HCT116 (cell line): ENCODE data around the gene CHCHD3. TPM values are rescaled to one million over a fixed set of nuclear protein-coding genes. Genes with fewer than 3 reads are reported as not detected.

Experiments used
- ATAC-seq: fragments of 200-7000 bp; cut with Tn5 transposase; 2 replicates; pipeline ENCODE4 v1.9.1; 2020; ENCODE audit warnings: mild to moderate bottlenecking, moderate library complexity
- BruUV-seq: library from RNA; stranded (reverse); fragments of 400-500 nt; replicated peaks from 2 replicates; lab custom pipeline; 2021; lab: Mats Ljungman, UMichigan
- CTCF ChIA-PET: fragments of 300-600 bp; sonication (Branson Sonifier 250); formaldehyde crosslinking; loops from one replicate; lab custom pipeline; 2021; ENCODE audit warnings: antibody characterized with exemption; lab: Charles Lee
- POLR2A ChIA-PET: fragments of 300-600, 350-600 bp; sonication (Branson Sonifier 250); formaldehyde crosslinking; loops from one replicate; lab custom pipeline; 2021; ENCODE audit warnings: antibody characterized with exemption; lab: Charles Lee
- RAD21 ChIA-PET, 2 experiments: fragments of 300-600 bp; sonication (Branson Sonifier 250); formaldehyde crosslinking; loops; one replicate each; lab custom pipeline; 2023; ENCODE audit warnings: low total read pairs in 2 of 2; ENCODE audit not compliant: uncharacterized antibody in 2 of 2, unreplicated experiment in 2 of 2, low non-redundant PET in 1 of 2; lab: Charles Lee
- DNase-seq: peaks from one replicate; pipeline ENCODE4 v3.0.0-alpha.2; 2010; ENCODE audit warnings: low read depth, low spot score
- H2AFZ ChIP-seq: fragments of 200-600 bp; shearing (Covaris generic), sonication (generic); 2 replicates; pipeline ENCODE4 v1.6.1; 2017; ENCODE audit warnings: low read depth, mixed run types, mixed read lengths, antibody characterized with exemption, low read length; ENCODE audit not compliant: poor library complexity, severe bottlenecking
- H3K27ac ChIP-seq: 2 replicates; pipeline ENCODE4 v1.5.1; 2012; ENCODE audit warnings: low read depth, low read length
- H3K27me3 ChIP-seq: fragments of 200-600 bp; sonication (generic); 2 replicates; pipeline ENCODE4 v1.6.1; 2016; ENCODE audit warnings: mixed run types, low read length, mixed read lengths; ENCODE audit not compliant: insufficient read depth
- H3K36me3 ChIP-seq, 2 experiments: fragments of 200-500 bp in 1 of 2; fragments of 200-600 bp in 1 of 2; sonication (Bioruptor generic) in 1 of 2; sonication (generic) in 1 of 2; 2 replicates each; pipeline versions ENCODE4 v1.5.1 to v1.6.1; 2014 to 2016; ENCODE audit warnings: low read length in 2 of 2, inconsistent platforms in 1 of 2, mixed read lengths in 1 of 2, mixed run types in 1 of 2; ENCODE audit not compliant: insufficient read depth in 2 of 2, control insufficient read depth in 1 of 2
- H3K4me1 ChIP-seq, 2 experiments: fragments of 200-600 bp in 1 of 2; sonication (generic) in 1 of 2; 2 replicates each; pipeline versions ENCODE4 v1.5.1 to v1.6.1; 2012 to 2017; ENCODE audit warnings: low read length in 2 of 2, inconsistent platforms in 1 of 2, mild to moderate bottlenecking in 1 of 2, mixed read lengths in 1 of 2, mixed run types in 1 of 2, moderate library complexity in 1 of 2; ENCODE audit not compliant: insufficient read depth in 2 of 2, control insufficient read depth in 1 of 2
- H3K4me2 ChIP-seq: fragments of 200-600 bp; sonication (generic); 2 replicates; pipeline ENCODE4 v1.6.1; 2017; ENCODE audit warnings: mixed run types, low read length, mixed read lengths
- H3K4me3 ChIP-seq, 2 experiments: fragments of 200-600 bp in 1 of 2; sonication (generic) in 1 of 2; replicated peaks in 1 of 2; 2 replicates each; pipeline ENCODE4 v1.5.1; 2011 to 2016; ENCODE audit warnings: low read length in 2 of 2, control low read depth in 1 of 2, low read depth in 1 of 2, mild to moderate bottlenecking in 1 of 2, mixed read lengths in 1 of 2, mixed run types in 1 of 2
- H3K79me2 ChIP-seq: fragments of 200-600 bp; sonication (generic); 2 replicates; pipeline ENCODE4 v1.6.1; 2017; ENCODE audit warnings: mild to moderate bottlenecking, mixed run types, low read length, moderate library complexity, mixed read lengths; ENCODE audit not compliant: insufficient read depth
- H3K9ac ChIP-seq: fragments of 200-600 bp; sonication (generic); 2 replicates; pipeline ENCODE4 v1.6.1; 2016; ENCODE audit warnings: low read length, mixed read lengths
- H3K9me2 ChIP-seq: fragments of 200-600 bp; sonication (generic), shearing (Covaris generic); 2 replicates; pipeline ENCODE4 v1.6.1; 2017; ENCODE audit warnings: mixed run types, mild to moderate bottlenecking, moderate library complexity; ENCODE audit not compliant: insufficient read depth
- H3K9me3 ChIP-seq, 2 experiments: fragments of 200-500 bp in 1 of 2; fragments of 200-600 bp in 1 of 2; sonication (Bioruptor generic) in 1 of 2; sonication (generic) in 1 of 2; 2 replicates each; pipeline ENCODE4 v1.6.1; 2014 to 2017; ENCODE audit warnings: low read length in 2 of 2, mixed read lengths in 2 of 2, inconsistent platforms in 1 of 2, low read depth in 1 of 2, mild to moderate bottlenecking in 1 of 2, mixed run types in 1 of 2, moderate library complexity in 1 of 2; ENCODE audit not compliant: control insufficient read depth in 1 of 2, insufficient read depth in 1 of 2
- H4K20me1 ChIP-seq: fragments of 200-600 bp; sonication (generic), shearing (Covaris generic); 2 replicates; pipeline ENCODE4 v1.6.1; 2017; ENCODE audit warnings: mixed run types, mild to moderate bottlenecking, moderate library complexity; ENCODE audit not compliant: insufficient read depth
- CBX3 ChIP-seq: IDR thresholded peaks from 2 replicates; pipeline ENCODE4 v1.6.1; 2012; ENCODE audit warnings: low read depth
- CEBPB ChIP-seq: IDR thresholded peaks from 2 replicates; pipeline ENCODE4 v1.6.1; 2012; ENCODE audit warnings: low read depth
- EGR1 ChIP-seq: IDR thresholded peaks from 2 replicates; pipeline ENCODE4 v1.6.1; 2012; ENCODE audit warnings: low read depth
- ELF1 ChIP-seq: IDR thresholded peaks from 2 replicates; pipeline ENCODE4 v1.6.1; 2012; ENCODE audit warnings: low read depth, borderline replicate concordance
- EZH2 ChIP-seq: fragments of 200-600 bp; sonication (generic); IDR thresholded peaks from 2 replicates; pipeline ENCODE4 v1.6.1; 2017; ENCODE audit warnings: antibody characterized with exemption, mixed run types
- EZH2phosphoT487 ChIP-seq: fragments of 200-600 bp; IDR thresholded peaks from 2 replicates; pipeline ENCODE4 v1.6.1; 2018; ENCODE audit warnings: antibody characterized with exemption, borderline replicate concordance
- POLR2AphosphoS5 ChIP-seq: IDR thresholded peaks from 2 replicates; pipeline ENCODE4 v1.6.1; 2011; ENCODE audit warnings: mild to moderate bottlenecking, low read depth, low read length, moderate library complexity
- RAD21 ChIP-seq: IDR thresholded peaks from 2 replicates; pipeline ENCODE4 v1.6.1; 2012; ENCODE audit warnings: low read depth, mild to moderate bottlenecking
- SP1 ChIP-seq: IDR thresholded peaks from 2 replicates; pipeline ENCODE4 v1.6.1; 2012; ENCODE audit warnings: low read depth
- SRF ChIP-seq: IDR thresholded peaks from 2 replicates; pipeline ENCODE4 v1.6.1; 2012; ENCODE audit warnings: low read depth
- TCF7L2 ChIP-seq: IDR thresholded peaks from 2 replicates; pipeline ENCODE4 v1.7.0; 2011; ENCODE audit warnings: borderline replicate concordance, inconsistent platforms; ENCODE audit not compliant: insufficient read depth, insufficient read length; ENCODE audit errors: extremely low read depth
- YY1 ChIP-seq: IDR thresholded peaks from 2 replicates; pipeline ENCODE4 v1.6.1; 2011; ENCODE audit warnings: low read length, low read depth, moderate library complexity, mild to moderate bottlenecking; ENCODE audit not compliant: insufficient replicate concordance; ENCODE audit errors: extremely low read depth
- ZFX ChIP-seq: fragments of 450-650 bp; IDR thresholded peaks from 2 replicates; pipeline ENCODE4 v1.6.1; 2017
- intact Hi-C: fragments of 100-400 bp; cut with micrococcal nuclease; formaldehyde crosslinking; loops from 2 replicates; pipeline ENCODE4 v1.10.0; 2022
- total RNA-seq: library from RNA; stranded (reverse); gene quantifications from one replicate; pipeline ENCODE4 v1.2.1, GENCODE V29; 2021; ENCODE audit not compliant: unreplicated experiment
- TF ChIP-seq, protein P1 (sequence below), 3 experiments: fragments of 200-600 bp in 1 of 3; sonication (generic) in 1 of 3; IDR thresholded peaks in 2 of 3; conservative IDR thresholded peaks in 1 of 3; 2 replicates each; pipeline ENCODE4 v1.5.1; 2012 to 2017; ENCODE audit warnings: low read depth in 2 of 3, low read length in 2 of 3, antibody characterized with exemption in 1 of 3, borderline replicate concordance in 1 of 3, control low read depth in 1 of 3, mild to moderate bottlenecking in 1 of 3, mixed read lengths in 1 of 3, mixed run types in 1 of 3, moderate library complexity in 1 of 3; ENCODE audit not compliant: insufficient read depth in 1 of 3
- TF ChIP-seq, protein P2 (sequence below): IDR thresholded peaks from 2 replicates; pipeline ENCODE4 v1.6.1; 2012
- TF ChIP-seq, protein P3 (sequence below): IDR thresholded peaks from 2 replicates; pipeline ENCODE4 v1.6.1; 2012
- TF ChIP-seq, protein P4 (sequence below): IDR thresholded peaks from 2 replicates; pipeline ENCODE4 v1.6.1; 2012; ENCODE audit warnings: low read depth

CHCHD3 gene
- total RNA-seq, 1 experiment from 2014 or later = 73.5 TPM

DNA sequence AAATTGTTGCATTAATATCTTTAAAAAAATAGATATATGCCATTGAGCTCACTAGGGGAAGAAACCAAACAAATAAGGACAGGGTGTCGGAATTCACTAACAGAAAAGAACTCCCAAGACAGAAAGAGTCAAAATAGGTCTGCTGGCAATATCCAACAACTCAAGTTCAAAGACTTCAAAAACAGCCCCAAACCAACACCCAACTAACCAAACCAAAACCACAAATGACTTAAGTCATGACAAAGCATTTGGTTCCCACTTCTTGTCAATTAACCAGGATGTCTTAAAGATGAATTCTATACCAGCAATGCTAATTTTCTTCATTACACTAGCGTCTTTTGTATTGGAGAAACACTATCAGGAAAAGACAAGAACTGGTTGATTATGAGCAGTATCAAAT is 256.7 kb downstream of the CHCHD3 start:
- Histone ChIP-seq H4K20me1 (no peaks in the 10 kb centered on the region), H3K9me3 (no peaks in the 10 kb centered on the region), H3K9me2 (no peaks in the 10 kb centered on the region), H3K4me3 (no peak overlapping the region), H3K9ac (no peak overlapping the region), H3K27me3 (no peaks in the 10 kb centered on the region), H3K4me2 (no peak overlapping the region), H3K27ac (no peak overlapping the region), H3K79me2 (no peaks in the 10 kb centered on the region), H2AFZ (no peak overlapping the region), H3K36me3 (no peaks in the 10 kb centered on the region), H3K4me1 (no peaks in the 10 kb centered on the region)
- DNase-seq = no peak
- ChIA-PET RAD21 (no interaction called here), POLR2A (no interaction called here), CTCF (no interaction called here)
- TF ChIP-seq TCF7L2 (no peak), RAD21 (no peak), POLR2AphosphoS5 (no peak), EZH2phosphoT487 (no peak), EZH2 (no peak), ELF1 (no peak), SP1 (no peak), SRF (no peak), CBX3 (no peak), YY1 (no peak), ZFX (no peak), EGR1 (no peak), CEBPB (no peak)
- TF ChIP-seq, protein P1, sequence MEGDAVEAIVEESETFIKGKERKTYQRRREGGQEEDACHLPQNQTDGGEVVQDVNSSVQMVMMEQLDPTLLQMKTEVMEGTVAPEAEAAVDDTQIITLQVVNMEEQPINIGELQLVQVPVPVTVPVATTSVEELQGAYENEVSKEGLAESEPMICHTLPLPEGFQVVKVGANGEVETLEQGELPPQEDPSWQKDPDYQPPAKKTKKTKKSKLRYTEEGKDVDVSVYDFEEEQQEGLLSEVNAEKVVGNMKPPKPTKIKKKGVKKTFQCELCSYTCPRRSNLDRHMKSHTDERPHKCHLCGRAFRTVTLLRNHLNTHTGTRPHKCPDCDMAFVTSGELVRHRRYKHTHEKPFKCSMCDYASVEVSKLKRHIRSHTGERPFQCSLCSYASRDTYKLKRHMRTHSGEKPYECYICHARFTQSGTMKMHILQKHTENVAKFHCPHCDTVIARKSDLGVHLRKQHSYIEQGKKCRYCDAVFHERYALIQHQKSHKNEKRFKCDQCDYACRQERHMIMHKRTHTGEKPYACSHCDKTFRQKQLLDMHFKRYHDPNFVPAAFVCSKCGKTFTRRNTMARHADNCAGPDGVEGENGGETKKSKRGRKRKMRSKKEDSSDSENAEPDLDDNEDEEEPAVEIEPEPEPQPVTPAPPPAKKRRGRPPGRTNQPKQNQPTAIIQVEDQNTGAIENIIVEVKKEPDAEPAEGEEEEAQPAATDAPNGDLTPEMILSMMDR (IDR thresholded peaks at IDR 0.05 in 2 of 3, conservative IDR thresholded peaks at IDR 0.05 in 1 of 3; ENCODE audit: borderline replicate concordance in 1 of 3, insufficient read depth in 1 of 3, low read depth in 2 of 3, low read length in 2 of 3) = no peak
- TF ChIP-seq, protein P2, sequence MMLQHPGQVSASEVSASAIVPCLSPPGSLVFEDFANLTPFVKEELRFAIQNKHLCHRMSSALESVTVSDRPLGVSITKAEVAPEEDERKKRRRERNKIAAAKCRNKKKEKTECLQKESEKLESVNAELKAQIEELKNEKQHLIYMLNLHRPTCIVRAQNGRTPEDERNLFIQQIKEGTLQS = no peak
- TF ChIP-seq, protein P3, sequence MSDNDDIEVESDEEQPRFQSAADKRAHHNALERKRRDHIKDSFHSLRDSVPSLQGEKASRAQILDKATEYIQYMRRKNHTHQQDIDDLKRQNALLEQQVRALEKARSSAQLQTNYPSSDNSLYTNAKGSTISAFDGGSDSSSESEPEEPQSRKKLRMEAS = no peak
- TF ChIP-seq, protein P4, sequence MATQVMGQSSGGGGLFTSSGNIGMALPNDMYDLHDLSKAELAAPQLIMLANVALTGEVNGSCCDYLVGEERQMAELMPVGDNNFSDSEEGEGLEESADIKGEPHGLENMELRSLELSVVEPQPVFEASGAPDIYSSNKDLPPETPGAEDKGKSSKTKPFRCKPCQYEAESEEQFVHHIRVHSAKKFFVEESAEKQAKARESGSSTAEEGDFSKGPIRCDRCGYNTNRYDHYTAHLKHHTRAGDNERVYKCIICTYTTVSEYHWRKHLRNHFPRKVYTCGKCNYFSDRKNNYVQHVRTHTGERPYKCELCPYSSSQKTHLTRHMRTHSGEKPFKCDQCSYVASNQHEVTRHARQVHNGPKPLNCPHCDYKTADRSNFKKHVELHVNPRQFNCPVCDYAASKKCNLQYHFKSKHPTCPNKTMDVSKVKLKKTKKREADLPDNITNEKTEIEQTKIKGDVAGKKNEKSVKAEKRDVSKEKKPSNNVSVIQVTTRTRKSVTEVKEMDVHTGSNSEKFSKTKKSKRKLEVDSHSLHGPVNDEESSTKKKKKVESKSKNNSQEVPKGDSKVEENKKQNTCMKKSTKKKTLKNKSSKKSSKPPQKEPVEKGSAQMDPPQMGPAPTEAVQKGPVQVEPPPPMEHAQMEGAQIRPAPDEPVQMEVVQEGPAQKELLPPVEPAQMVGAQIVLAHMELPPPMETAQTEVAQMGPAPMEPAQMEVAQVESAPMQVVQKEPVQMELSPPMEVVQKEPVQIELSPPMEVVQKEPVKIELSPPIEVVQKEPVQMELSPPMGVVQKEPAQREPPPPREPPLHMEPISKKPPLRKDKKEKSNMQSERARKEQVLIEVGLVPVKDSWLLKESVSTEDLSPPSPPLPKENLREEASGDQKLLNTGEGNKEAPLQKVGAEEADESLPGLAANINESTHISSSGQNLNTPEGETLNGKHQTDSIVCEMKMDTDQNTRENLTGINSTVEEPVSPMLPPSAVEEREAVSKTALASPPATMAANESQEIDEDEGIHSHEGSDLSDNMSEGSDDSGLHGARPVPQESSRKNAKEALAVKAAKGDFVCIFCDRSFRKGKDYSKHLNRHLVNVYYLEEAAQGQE = no peak
- intact Hi-C loops = no loop called here
- BruUV-seq = no TSS peak
- no peak for ATAC-seq
